ENCODE data around the gene RAD9B. TPM values are rescaled to one million over a fixed set of nuclear protein-coding genes. Genes with fewer than 3 reads are reported as not detected.
"Not testable (repeated sequence)": the region's sequence is repeated elsewhere in the genome, so short reads cannot be mapped to it uniquely, and the experiment has no call there.

RAD9B gene
- total RNA-seq: under 1 TPM in 2 of 4 donors, not detected in 2; 0.31 to 0.60 TPM

GRCh38 chr12:110501752-110502738 lies at the start of gene RAD9B, which contains the start of gene VPS29:
RAD9B (plus strand) TSS chr12:110502331; CDS start chr12:110502338, 7 bp downstream.
VPS29 (minus strand) TSS chr12:110502111; CDS start chr12:110502051, 60 bp downstream.
- no peak for TF ChIP-seq CTCF (IDR thresholded peaks at IDR 0.05)
- DNase-seq (ENCODE audit: low spot score): peak; percentile 95
- ATAC-seq (ENCODE audit: low FRiP score): peak; percentile 99

- no peak for TF ChIP-seq CTCF (IDR thresholded peaks at IDR 0.05)
- ATAC-seq (ENCODE audit: low FRiP score) (no peak), DNase-seq (ENCODE audit: low spot score) (no peak)
Measured at GRCh38 chr12:110453569-110454296, 48.4 kb upstream of the RAD9B start.

GRCh38 chr12:110458756-110459155 lies 43.4 kb upstream of the RAD9B start:
- ATAC-seq (ENCODE audit: low FRiP score) (no peak), DNase-seq (ENCODE audit: low spot score) (no peak)

GRCh38 chr12:110461189-110461588 lies 40.9 kb upstream of the RAD9B start:
- not testable (repeated sequence) for DNase-seq (ENCODE audit: low spot score); ATAC-seq (ENCODE audit: low FRiP score)

More at GRCh38 chr12:110458756-110459155, 43.4 kb upstream of the RAD9B start:
- TF ChIP-seq CTCF (IDR thresholded peaks at IDR 0.05): no peak

- ATAC-seq (ENCODE audit: low FRiP score) (no peak), DNase-seq (ENCODE audit: low spot score) (no peak)
Measured at GRCh38 chr12:110465024-110465423, 37.1 kb upstream of the RAD9B start.

GRCh38 chr12:110465765-110466164 lies 36.4 kb upstream of the RAD9B start:
- DNase-seq (ENCODE audit: low spot score); ATAC-seq (ENCODE audit: low FRiP score): not testable (repeated sequence)

More at GRCh38 chr12:110465024-110465423, 37.1 kb upstream of the RAD9B start:
- TF ChIP-seq CTCF (IDR thresholded peaks at IDR 0.05): no peak

GRCh38 chr12:110466791-110467190 lies 35.3 kb upstream of the RAD9B start:
- no peak for ATAC-seq (ENCODE audit: low FRiP score)
- no peak for TF ChIP-seq CTCF (IDR thresholded peaks at IDR 0.05)
- DNase-seq (ENCODE audit: low spot score): no peak
